SU-DHL-6 (cell line): ENCODE results near the gene RNU1-4.
"Not testable (repeated sequence)": the region's sequence is repeated elsewhere in the genome, so short reads cannot be mapped to it uniquely, and the experiment has no call there.

Experiments
- H2AFZ ChIP-seq: fragments of 200-600 bp; sonication (generic); 2 replicates; pipeline ENCODE4 v1.6.1; 2014; ENCODE audit warnings: low read depth, mild to moderate bottlenecking, moderate library complexity, mixed read lengths, antibody characterized with exemption, low read length; ENCODE audit not compliant: severe bottlenecking
- H3F3A ChIP-seq: fragments of 200-600 bp; shearing (Covaris generic); 2 replicates; pipeline ENCODE4 v1.6.0; 2016; ENCODE audit warnings: antibody characterized with exemption, mild to moderate bottlenecking; ENCODE audit not compliant: insufficient read depth
- H3K27ac ChIP-seq: fragments of 200-600 bp; sonication (generic); 2 replicates; pipeline ENCODE4 v1.5.1; 2016; ENCODE audit warnings: low read depth, mild to moderate bottlenecking, low read length, moderate library complexity, mixed read lengths
- H3K27me3 ChIP-seq: fragments of 200-600 bp; sonication (generic), shearing (Covaris generic); 2 replicates; pipeline ENCODE4 v1.6.0; 2014; ENCODE audit warnings: mild to moderate bottlenecking, low read length
- H3K36me3 ChIP-seq: fragments of 200-600 bp; sonication (generic); 2 replicates; pipeline ENCODE4 v1.6.1; 2014; ENCODE audit warnings: mild to moderate bottlenecking, low read length, mixed read lengths
- H3K4me2 ChIP-seq: fragments of 300-600, 200-600 bp; shearing (Covaris generic), sonication (generic); 2 replicates; pipeline ENCODE4 v1.6.0; 2014; ENCODE audit warnings: low read length, low read depth, mild to moderate bottlenecking; ENCODE audit not compliant: poor library complexity, severe bottlenecking
- H3K4me3 ChIP-seq: fragments of 200-600 bp; sonication (generic); 2 replicates; pipeline ENCODE4 v1.5.1; 2014; ENCODE audit warnings: antibody characterized with exemption, low read length, mild to moderate bottlenecking, mixed read lengths; ENCODE audit not compliant: insufficient read depth, poor library complexity, severe bottlenecking
- H3K79me2 ChIP-seq: fragments of 200-600 bp; sonication (generic); 2 replicates; pipeline ENCODE4 v1.6.1; 2014; ENCODE audit warnings: mild to moderate bottlenecking, low read length, moderate library complexity; ENCODE audit not compliant: insufficient read depth
- H3K9ac ChIP-seq: fragments of 200-600 bp; sonication (generic); 2 replicates; pipeline ENCODE4 v1.7.0; 2014; ENCODE audit warnings: mild to moderate bottlenecking, low read length
- H3K9me2 ChIP-seq: fragments of 200-600 bp; sonication (generic); replicated peaks from 2 replicates; pipeline ENCODE4 v1.6.1; 2014; ENCODE audit warnings: low read length; ENCODE audit not compliant: insufficient read depth
- H3K9me3 ChIP-seq: fragments of 200-600 bp; sonication (generic); 2 replicates; pipeline ENCODE4 v1.6.1; 2014; ENCODE audit warnings: low read length, mixed read lengths; ENCODE audit not compliant: insufficient read depth
- H4K20me1 ChIP-seq: fragments of 200-600 bp; sonication (generic); 2 replicates; pipeline ENCODE4 v1.6.1; 2014; ENCODE audit warnings: low read depth, mild to moderate bottlenecking, antibody characterized with exemption, low read length, moderate library complexity, mixed read lengths
- CTCF ChIP-seq: fragments of 200-600 bp; sonication (generic); IDR thresholded peaks from one replicate; pipeline ENCODE4 v1.5.1; 2017; ENCODE audit warnings: antibody characterized with exemption, mild to moderate bottlenecking, low read length, moderate library complexity; ENCODE audit not compliant: insufficient read depth, poor library complexity, severe bottlenecking
- EZH2phosphoT487 ChIP-seq: fragments of 200-600 bp; sonication (generic), shearing (Covaris generic); conservative IDR thresholded peaks from 2 replicates; pipeline ENCODE4 v1.6.1; 2018; ENCODE audit warnings: mild to moderate bottlenecking, antibody characterized with exemption, low read length, moderate library complexity, mixed read lengths

The RNU1-4 gene

DNA sequence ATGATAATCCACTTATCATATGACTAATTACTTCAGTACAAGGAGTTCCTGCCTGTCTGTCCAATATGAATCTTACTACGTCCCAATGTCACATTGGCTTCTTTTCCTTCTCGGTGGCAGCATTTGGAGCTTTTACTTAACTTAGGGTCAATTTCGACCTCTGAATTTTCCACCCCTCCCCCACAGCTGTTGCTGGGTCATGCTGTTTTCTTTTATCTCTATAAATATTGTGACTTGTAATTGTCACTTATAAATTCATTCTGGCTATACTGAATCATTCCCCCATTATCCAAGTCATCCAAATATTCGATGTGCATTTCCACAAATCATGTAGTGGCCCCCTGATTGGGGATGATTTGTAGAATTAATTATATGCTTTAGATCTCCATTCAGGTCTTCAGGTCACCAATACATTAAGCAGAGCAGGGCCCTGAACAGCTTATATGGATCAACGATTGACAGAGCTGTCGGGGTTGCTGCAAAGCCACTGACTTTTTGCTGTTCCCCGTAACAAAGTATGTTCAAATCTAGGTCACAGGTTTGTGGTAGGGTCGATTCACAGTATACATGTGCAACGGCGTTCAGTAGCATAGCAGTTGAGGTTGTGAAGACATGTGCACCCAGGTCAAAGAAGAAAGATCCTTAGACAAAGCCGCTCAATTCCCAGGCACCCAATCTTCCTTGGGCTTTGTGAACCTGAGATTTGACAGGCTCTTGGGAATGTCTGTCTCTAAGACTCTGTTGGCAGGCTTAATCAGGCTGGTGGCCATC is 18.3 kb upstream of the RNU1-4 start:
- Histone ChIP-seq H3K9me2 (no peaks in the 10 kb centered on the region), H3F3A (no peaks in the 10 kb centered on the region), H3K9ac (no peak overlapping the region), H3K36me3 (no peaks in the 10 kb centered on the region), H3K4me2 (no peak overlapping the region), H3K27ac (no peak overlapping the region), H2AFZ (no peak overlapping the region), H3K79me2 (no peaks in the 10 kb centered on the region), H3K27me3 (no peaks in the 10 kb centered on the region; the same call in 1 of the 2 replicates), H3K9me3 (no peaks in the 10 kb centered on the region), H3K4me3 (no peak overlapping the region), H4K20me1 (no peaks in the 10 kb centered on the region)
- TF ChIP-seq EZH2phosphoT487 (no peak), CTCF (no peak)

- H3K36me3 ChIP-seq, result no peaks in the 10 kb centered on the region
- H3K4me3 ChIP-seq, result no peak overlapping the region
Observed at GRCh38 chr1:16724718-16725438, 15.4 kb upstream of the RNU1-4 start.

GRCh38 chr1:16725439-16726245 is 14.7 kb upstream of the RNU1-4 start:
- not testable (repeated sequence) for H4K20me1 ChIP-seq, H3K27me3 ChIP-seq, H3K9me3 ChIP-seq, H3K4me2 ChIP-seq, H3K9ac ChIP-seq, H3F3A ChIP-seq, H3K27ac ChIP-seq, H3K9me2 ChIP-seq, H2AFZ ChIP-seq, H3K79me2 ChIP-seq, H3K36me3 ChIP-seq, H3K4me3 ChIP-seq

More at GRCh38 chr1:16724718-16725438, 15.4 kb upstream of the RNU1-4 start:
- Histone ChIP-seq H2AFZ (no peak overlapping the region), H3K27ac (no peak overlapping the region), H3K9me2 (no peaks in the 10 kb centered on the region), H3K4me2 (no peak overlapping the region), H3K79me2 (no peaks in the 10 kb centered on the region), H3F3A (no peaks in the 10 kb centered on the region), H3K27me3 (no peaks in the 10 kb centered on the region), H3K9me3 (no peaks in the 10 kb centered on the region), H4K20me1 (no peaks in the 10 kb centered on the region), H3K9ac (no peak overlapping the region)
- TF ChIP-seq EZH2phosphoT487 (no peak), CTCF (no peak)
